Measurements from ENCODE around the gene FKBP2.

FKBP2 gene

DNA sequence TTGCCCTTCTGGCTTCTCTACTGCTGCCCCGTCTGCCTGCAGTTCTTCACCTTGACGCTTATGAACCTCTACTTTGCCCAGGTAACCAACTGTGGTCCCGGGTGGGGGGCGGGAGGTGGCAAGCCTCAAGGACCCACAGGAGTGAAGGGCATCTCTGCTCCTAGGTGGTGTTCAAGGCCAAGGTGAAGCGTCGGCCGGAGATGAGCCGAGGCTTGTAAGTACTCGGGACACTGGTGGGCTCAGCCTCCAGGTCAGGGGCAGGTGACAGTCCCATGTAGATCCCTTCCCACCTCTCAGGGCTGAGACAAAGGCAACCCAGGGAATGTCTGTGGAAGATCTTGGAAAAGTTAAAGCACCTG lies 45.9 kb downstream of the FKBP2 start:
- DNase-seq = no peak

DNA sequence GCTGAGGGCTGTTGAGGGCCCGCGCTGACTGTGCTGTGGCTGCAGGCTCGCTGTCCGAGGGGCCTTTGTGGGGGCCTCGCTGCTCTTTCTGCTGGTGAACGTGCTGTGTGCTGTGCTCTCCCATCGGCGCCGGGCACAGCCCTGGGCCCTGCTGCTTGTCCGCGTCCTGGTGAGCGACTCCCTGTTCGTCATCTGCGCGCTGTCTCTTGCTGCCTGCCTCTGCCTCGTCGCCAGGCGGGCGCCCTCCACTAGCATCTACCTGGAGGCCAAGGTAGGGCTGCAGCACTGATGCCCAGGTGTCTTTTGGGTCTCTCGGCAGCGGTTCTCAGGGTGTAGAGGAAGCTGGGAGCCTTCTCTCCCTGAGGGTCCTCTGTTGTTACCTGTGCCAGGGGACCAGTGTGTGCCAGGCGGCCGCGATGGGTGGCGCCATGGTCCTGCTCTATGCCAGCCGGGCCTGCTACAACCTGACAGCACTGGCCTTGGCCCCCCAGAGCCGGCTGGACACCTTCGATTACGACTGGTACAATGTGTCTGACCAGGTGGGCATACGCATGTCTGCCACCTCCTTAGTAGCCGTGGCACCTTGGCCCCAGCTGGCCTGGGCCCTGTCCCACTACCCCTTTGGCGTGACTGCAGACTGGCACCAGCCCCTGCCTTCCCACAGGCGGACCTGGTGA lies 46.9 kb downstream of the FKBP2 start:
- no peak for DNase-seq

DNA sequence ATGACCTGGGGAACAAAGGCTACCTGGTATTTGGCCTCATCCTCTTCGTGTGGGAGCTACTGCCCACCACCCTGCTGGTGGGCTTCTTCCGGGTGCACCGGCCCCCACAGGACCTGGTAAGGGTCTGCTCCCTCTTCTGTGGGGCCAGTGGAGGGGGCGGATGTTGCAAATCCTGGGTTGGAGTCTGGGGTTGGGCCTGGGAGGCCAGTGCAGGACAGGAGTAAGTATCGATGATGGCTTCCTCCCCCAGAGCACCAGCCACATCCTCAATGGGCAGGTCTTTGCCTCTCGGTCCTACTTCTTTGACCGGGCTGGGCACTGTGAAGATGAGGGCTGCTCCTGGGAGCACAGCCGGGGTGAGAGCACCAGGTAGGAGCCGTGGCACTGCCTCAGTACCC lies 47.5 kb downstream of the FKBP2 start:
- DNase-seq = no peak

DNA sequence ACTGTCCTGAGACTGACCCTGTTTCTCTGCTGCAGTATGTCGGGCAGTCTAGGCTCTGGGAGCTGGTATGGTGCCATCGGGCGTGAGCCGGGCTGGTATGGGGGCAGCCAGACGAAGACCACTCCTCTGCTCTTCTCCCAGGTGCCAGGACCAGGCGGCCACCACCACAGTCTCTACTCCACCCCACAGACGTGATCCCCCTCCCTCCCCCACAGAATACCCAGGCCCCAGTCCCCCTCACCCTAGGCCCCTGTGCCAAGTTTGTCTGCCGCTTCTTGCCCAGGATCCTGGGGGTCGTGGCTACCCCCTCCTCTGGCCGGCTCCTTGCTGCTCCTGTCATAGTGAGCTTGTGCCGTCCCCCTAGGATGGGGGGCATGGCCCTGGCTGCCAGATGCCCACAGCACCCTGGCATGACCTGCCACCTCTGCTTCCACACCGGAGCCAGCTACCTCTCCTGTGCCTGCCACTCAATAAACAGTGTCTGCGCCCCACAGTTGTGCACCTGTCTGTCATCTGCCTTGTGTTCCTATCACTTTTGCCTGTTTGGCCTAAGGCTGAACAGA lies 48.2 kb downstream of the FKBP2 start:
- no peak for DNase-seq

DNA sequence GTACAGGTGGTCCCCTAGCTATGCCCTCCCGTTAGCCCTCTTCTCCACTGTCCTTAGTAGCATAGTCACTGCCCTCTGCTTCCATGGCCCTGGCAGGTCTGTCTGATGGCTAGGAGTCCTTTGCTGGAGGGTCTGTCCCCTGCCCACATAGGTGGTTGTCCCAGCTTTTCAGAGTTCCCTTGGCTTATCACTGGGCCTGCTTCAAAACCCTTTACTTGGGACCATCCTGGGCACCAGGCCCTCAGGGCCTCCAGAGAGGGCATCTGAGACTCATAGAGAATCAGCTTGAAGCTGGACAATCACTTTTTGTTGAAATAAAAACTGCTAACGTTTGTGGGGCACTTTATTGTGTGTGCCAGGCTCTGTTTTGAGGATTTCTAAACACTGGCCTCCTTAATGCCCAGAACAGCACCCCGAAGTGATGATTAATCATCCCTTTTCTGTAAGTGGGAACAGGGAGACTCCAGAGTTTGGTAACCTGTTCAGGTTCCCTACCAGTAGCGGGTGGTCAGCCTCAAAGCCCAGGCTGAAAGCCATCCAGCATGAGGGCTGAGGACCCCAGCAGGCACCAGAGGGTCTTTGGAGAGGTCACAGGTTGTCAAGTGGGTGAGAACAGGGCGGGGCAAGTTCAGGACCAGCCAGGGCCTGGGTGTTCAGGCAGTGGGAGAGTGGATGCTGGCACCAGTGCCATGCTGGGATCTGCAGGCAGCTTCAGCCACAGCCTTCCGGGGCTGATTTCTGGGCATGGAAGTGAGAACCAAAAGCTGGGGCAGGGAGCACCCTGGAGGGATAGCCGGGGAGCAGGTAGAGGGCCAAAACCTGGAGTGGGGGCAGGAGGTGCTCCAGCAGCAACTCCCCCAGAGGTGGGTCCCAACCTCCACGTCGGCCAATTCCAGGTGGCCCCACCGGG lies 49.7 kb downstream of the FKBP2 start:
- no peak for DNase-seq

DNA sequence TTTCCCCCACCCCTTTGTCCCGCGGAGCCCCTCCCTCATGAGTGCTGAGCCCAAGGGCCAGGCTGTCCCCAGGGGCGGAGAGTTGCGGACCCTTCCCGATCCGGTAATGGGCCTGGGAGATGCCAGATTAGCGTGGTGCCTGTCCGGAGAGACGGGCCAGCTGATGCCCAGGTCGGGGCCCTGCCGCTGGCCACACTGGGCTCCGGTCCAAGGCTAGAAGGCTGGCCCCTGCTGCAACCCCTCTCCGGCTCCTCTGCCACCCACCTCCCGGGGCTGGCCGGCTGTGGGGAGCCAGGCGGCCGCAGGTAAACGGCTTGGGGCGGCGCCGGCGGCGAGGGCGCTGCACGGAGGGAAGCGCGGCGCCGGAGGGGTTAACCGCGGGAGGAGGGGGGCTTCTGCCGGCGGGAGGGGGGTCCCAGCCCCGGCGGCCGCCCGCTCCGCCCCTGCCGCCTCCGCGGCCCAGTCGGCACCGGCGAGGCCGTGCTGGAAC lies 50.4 kb downstream of the FKBP2 start, which contains the start of gene KCNK4:
KCNK4 (plus strand) TSS at position 41 of the 490 bp plus-strand sequence. CDS start 1,717 bp downstream, outside the sequence.
- no peak for DNase-seq

DNA sequence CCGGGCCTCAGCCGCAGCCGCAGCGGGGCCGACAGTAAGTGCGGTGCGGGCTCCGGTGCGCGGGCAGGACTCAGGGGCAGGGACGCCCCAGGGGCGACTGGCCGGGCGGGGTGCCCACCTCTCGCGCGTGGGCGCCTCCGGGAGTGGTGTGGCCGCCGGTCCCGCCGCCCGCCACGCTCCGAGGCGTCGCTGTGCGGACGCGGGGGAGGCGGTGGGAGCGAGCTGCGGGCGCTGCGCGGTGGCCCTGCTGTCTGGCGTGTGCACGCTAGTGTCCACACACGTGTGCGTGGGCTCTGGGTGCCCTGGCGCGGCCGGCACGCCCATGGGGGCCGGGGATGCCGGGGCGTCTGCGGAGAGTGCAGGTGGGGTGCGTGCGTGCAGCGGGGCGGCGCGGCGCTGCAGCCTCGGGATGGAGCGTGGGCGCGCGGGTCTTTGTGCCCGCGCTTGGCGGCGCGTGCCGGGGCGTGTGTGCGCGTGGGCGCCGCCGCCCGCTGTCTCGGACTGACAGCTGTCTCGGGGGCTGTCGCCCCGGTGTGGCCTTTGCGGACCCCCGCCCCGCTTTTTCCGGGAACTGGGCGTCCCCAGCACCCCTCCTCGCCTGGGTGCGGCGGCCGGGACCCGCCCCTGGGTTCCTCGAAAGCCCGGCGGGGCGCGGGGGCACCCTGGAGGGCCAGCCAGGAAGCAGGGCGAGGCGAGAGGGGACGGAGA lies 51.0 kb downstream of the FKBP2 start:
- DNase-seq = no peak

DNA sequence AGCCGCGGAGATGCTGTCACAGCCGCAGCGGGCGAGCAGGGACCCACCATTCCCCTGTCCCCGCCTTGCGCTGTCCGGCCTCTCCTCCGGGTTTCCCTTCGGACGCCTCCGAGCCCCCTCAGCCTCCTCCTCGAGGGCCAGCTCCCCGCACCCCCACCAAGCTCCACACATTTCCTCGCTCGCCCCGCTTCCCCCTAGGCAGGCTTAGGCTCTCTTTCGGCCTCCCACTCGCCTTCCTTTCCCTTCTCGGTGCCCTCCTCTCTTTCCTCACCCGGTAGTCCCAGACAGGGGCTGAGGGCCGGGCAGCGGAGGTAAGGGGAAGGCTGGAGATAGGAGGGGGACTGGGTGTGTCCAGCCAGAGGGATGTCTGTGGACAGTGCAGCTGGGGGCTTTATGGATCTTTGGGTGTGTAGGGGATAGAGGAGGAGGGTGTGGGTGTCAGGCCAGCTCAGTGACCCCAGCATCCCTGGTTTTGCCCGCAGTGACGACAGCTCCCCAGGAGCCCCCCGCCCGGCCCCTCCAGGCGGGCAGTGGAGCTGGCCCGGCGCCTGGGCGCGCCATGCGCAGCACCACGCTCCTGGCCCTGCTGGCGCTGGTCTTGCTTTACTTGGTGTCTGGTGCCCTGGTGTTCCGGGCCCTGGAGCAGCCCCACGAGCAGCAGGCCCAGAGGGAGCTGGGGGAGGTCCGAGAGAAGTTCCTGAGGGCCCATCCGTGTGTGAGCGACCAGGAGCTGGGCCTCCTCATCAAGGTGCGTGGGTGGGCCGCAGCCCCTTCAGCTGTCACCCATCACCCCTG lies 51.8 kb downstream of the FKBP2 start:
- DNase-seq = no peak

All from hematopoietic multipotent progenitor cell treated with erythropoietin and hydrocortisone succinate and interleukin-3 and kit ligand, for 8 days (in vitro differentiated cells).